Measurements from ENCODE around the gene USP17L28. TPM values are rescaled to one million over a fixed set of nuclear protein-coding genes. Genes with fewer than 3 reads are reported as not detected.
"Not testable (repeated sequence)": the region's sequence is repeated elsewhere in the genome, so short reads cannot be mapped to it uniquely, and the experiment has no call there.

The USP17L28 gene
- not detected in 2 replicates for polyA plus RNA-seq (2011; rRNA removed)
- polyA minus RNA-seq (2011; rRNA and poly(A)+ RNA removed) = not detected in 2 replicates

GRCh38 chr4:9348593-9348992, at the start of gene USP17L28:
Gene USP17L28 (plus strand): TSS chr4:9348893. CDS start chr4:9348893, 0 bp downstream.
- H3K27me3 ChIP-seq (ENCODE audit: control insufficient read depth, insufficient read depth, low read length); H3K9me3 ChIP-seq (ENCODE audit: control insufficient read depth, insufficient read depth, low read length); H3K4me3 ChIP-seq (ENCODE audit: low read depth, low read length); H3K27ac ChIP-seq (ENCODE audit: low read depth, low read length); DNase-seq (ENCODE audit: low read depth, low spot score); CTCF ChIA-PET; POLR2A ChIA-PET: not testable (repeated sequence)

GRCh38 chr4:9324191-9324590, 24.5 kb upstream of the USP17L28 start:
- POLR2A ChIA-PET; H3K27ac ChIP-seq (ENCODE audit: low read depth, low read length); CTCF ChIA-PET; H3K9me3 ChIP-seq (ENCODE audit: control insufficient read depth, insufficient read depth, low read length); H3K27me3 ChIP-seq (ENCODE audit: control insufficient read depth, insufficient read depth, low read length); DNase-seq (ENCODE audit: low read depth, low spot score); H3K4me3 ChIP-seq (ENCODE audit: low read depth, low read length): not testable (repeated sequence)

GRCh38 chr4:9324865-9325264, 23.8 kb upstream of the USP17L28 start, which contains the start of gene USP17L24:
Gene USP17L24 (plus strand): TSS chr4:9325165. CDS start chr4:9325165, 0 bp downstream.
- H3K27me3 ChIP-seq (ENCODE audit: control insufficient read depth, insufficient read depth, low read length); H3K4me3 ChIP-seq (ENCODE audit: low read depth, low read length); CTCF ChIA-PET; DNase-seq (ENCODE audit: low read depth, low spot score); H3K9me3 ChIP-seq (ENCODE audit: control insufficient read depth, insufficient read depth, low read length); H3K27ac ChIP-seq (ENCODE audit: low read depth, low read length); POLR2A ChIA-PET: not testable (repeated sequence)

- CTCF ChIA-PET; DNase-seq (ENCODE audit: low read depth, low spot score); H3K4me3 ChIP-seq (ENCODE audit: low read depth, low read length); H3K27me3 ChIP-seq (ENCODE audit: control insufficient read depth, insufficient read depth, low read length); H3K27ac ChIP-seq (ENCODE audit: low read depth, low read length); POLR2A ChIA-PET; H3K9me3 ChIP-seq (ENCODE audit: control insufficient read depth, insufficient read depth, low read length): not testable (repeated sequence)
These were observed 19.1 kb upstream of the USP17L28 start, which contains the start of gene USP17L25 for GRCh38 chr4:9329611-9330010. Gene USP17L25 (plus strand): TSS chr4:9329911. CDS start chr4:9329911, 0 bp downstream.

DNA sequence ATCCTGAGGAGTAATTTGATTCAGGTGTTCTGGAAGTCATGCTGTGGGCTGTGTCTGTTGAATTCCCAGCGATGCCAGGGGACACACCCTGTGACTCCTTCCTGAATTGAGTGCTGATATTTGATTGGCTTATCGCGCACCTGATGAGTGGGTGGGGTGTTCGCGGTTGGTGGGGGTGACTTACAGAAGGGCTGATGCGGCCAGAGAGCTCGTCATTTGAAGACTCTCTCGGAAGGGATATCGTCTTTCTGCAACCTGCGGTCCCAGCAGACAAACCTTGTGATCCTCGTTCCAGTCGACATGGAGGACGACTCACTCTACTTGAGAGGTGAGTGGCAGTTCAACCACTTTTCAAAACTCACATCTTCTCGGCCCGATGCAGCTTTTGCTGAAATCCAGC, 14.3 kb upstream of the USP17L28 start, which contains the start of gene USP17L26:
TSS of gene USP17L26 (plus strand) at position 301 of the 400 bp plus-strand sequence. CDS start at position 301, 0 bp downstream.
- H3K4me3 ChIP-seq (ENCODE audit: low read depth, low read length); H3K9me3 ChIP-seq (ENCODE audit: control insufficient read depth, insufficient read depth, low read length); H3K27me3 ChIP-seq (ENCODE audit: control insufficient read depth, insufficient read depth, low read length); CTCF ChIA-PET; DNase-seq (ENCODE audit: low read depth, low spot score); H3K27ac ChIP-seq (ENCODE audit: low read depth, low read length); POLR2A ChIA-PET: not testable (repeated sequence)

- POLR2A ChIA-PET; H3K9me3 ChIP-seq (ENCODE audit: control insufficient read depth, insufficient read depth, low read length); H3K27me3 ChIP-seq (ENCODE audit: control insufficient read depth, insufficient read depth, low read length); H3K27ac ChIP-seq (ENCODE audit: low read depth, low read length); H3K4me3 ChIP-seq (ENCODE audit: low read depth, low read length); CTCF ChIA-PET; DNase-seq (ENCODE audit: low read depth, low spot score): not testable (repeated sequence)
These were observed 9.6 kb upstream of the USP17L28 start, which contains the start of gene USP17L5 for GRCh38 chr4:9339103-9339502. Gene USP17L5 (plus strand): TSS chr4:9339403. CDS start chr4:9339403, 0 bp downstream.

DNA sequence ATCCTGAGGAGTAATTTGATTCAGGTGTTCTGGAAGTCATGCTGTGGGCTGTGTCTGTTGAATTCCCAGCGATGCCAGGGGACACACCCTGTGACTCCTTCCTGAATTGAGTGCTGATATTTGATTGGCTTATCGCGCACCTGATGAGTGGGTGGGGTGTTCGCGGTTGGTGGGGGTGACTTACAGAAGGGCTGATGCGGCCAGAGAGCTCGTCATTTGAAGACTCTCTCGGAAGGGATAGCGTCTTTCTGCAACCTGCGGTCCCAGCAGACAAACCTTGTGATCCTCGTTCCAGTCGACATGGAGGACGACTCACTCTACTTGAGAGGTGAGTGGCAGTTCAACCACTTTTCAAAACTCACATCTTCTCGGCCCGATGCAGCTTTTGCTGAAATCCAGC, 4.8 kb upstream of the USP17L28 start, which contains the start of gene USP17L27:
TSS of gene USP17L27 (plus strand) at position 301 of the 400 bp plus-strand sequence. CDS start at position 301, 0 bp downstream.
- POLR2A ChIA-PET; H3K4me3 ChIP-seq (ENCODE audit: low read depth, low read length); CTCF ChIA-PET; H3K27me3 ChIP-seq (ENCODE audit: control insufficient read depth, insufficient read depth, low read length); H3K27ac ChIP-seq (ENCODE audit: low read depth, low read length); H3K9me3 ChIP-seq (ENCODE audit: control insufficient read depth, insufficient read depth, low read length); DNase-seq (ENCODE audit: low read depth, low spot score): not testable (repeated sequence)

GRCh38 chr4:9350866-9351265, 2.2 kb downstream of the USP17L28 start:
- POLR2A ChIA-PET; H3K4me3 ChIP-seq (ENCODE audit: low read depth, low read length); CTCF ChIA-PET; H3K27ac ChIP-seq (ENCODE audit: low read depth, low read length); DNase-seq (ENCODE audit: low read depth, low spot score); H3K27me3 ChIP-seq (ENCODE audit: control insufficient read depth, insufficient read depth, low read length); H3K9me3 ChIP-seq (ENCODE audit: control insufficient read depth, insufficient read depth, low read length): not testable (repeated sequence)

- H3K4me3 ChIP-seq (ENCODE audit: low read depth, low read length); H3K27ac ChIP-seq (ENCODE audit: low read depth, low read length); H3K9me3 ChIP-seq (ENCODE audit: control insufficient read depth, insufficient read depth, low read length); CTCF ChIA-PET; DNase-seq (ENCODE audit: low read depth, low spot score); H3K27me3 ChIP-seq (ENCODE audit: control insufficient read depth, insufficient read depth, low read length); POLR2A ChIA-PET: not testable (repeated sequence)
These were observed 4.6 kb downstream of the USP17L28 start, which contains the start of gene USP17L29 for GRCh38 chr4:9353338-9353737. Gene USP17L29 (plus strand): TSS chr4:9353638. CDS start chr4:9353638, 0 bp downstream.

DNA sequence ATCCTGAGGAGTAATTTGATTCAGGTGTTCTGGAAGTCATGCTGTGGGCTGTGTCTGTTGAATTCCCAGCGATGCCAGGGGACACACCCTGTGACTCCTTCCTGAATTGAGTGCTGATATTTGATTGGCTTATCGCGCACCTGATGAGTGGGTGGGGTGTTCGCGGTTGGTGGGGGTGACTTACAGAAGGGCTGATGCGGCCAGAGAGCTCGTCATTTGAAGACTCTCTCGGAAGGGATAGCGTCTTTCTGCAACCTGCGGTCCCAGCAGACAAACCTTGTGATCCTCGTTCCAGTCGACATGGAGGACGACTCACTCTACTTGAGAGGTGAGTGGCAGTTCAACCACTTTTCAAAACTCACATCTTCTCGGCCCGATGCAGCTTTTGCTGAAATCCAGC, 14.1 kb downstream of the USP17L28 start, which contains the start of gene USP17L30:
TSS of gene USP17L30 (plus strand) at position 301 of the 400 bp plus-strand sequence. CDS start at position 301, 0 bp downstream.
- H3K27me3 ChIP-seq (ENCODE audit: control insufficient read depth, insufficient read depth, low read length); POLR2A ChIA-PET; DNase-seq (ENCODE audit: low read depth, low spot score); H3K9me3 ChIP-seq (ENCODE audit: control insufficient read depth, insufficient read depth, low read length); H3K4me3 ChIP-seq (ENCODE audit: low read depth, low read length); CTCF ChIA-PET; H3K27ac ChIP-seq (ENCODE audit: low read depth, low read length): not testable (repeated sequence)

DNA sequence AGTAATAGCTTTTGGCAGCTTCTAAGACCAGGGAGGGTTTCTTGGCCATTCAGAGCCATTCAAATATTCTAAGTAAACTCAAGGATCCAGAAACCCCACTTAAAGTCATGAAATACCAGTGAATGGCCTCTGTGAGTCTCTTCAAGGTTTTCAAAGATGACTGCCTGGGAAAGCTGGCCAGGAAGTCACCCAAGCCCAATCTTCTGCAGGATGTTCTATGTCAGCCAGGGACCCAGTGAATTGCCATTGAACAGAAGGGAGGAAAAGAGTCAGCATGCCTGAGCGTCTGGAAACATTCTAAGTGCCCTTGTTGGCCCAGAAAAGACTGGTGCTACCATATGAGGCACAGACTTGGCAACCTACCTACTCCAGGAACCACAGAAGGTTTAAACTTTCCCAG, 31.2 kb downstream of the USP17L28 start:
- POLR2A ChIA-PET, CTCF ChIA-PET: not testable (repeated sequence)

More for the DNA sequence above, 31.2 kb downstream of the USP17L28 start:
- H3K27me3 ChIP-seq (ENCODE audit: control insufficient read depth, insufficient read depth, low read length); H3K9me3 ChIP-seq (ENCODE audit: control insufficient read depth, insufficient read depth, low read length); H3K4me3 ChIP-seq (ENCODE audit: low read depth, low read length); DNase-seq (ENCODE audit: low read depth, low spot score); H3K27ac ChIP-seq (ENCODE audit: low read depth, low read length): not testable (repeated sequence)

All from AG04450 (cell line).